Mammary epithelial cell (primary cell): ENCODE results near the gene CDC27.
"Not testable (repeated sequence)": the region's sequence is repeated elsewhere in the genome, so short reads cannot be mapped to it uniquely, and the experiment has no call there.

ENCODE experiments used
- EZH2 ChIP-seq: IDR thresholded peaks from 2 replicates; pipeline ENCODE4 v1.6.1; 2012; ENCODE audit warnings: low read length, inconsistent platforms, borderline replicate concordance
- TF ChIP-seq, protein P1 (sequence below), 2 donors: IDR thresholded peaks in 1 of 2; conservative IDR thresholded peaks in 1 of 2; 2 replicates each; pipeline ENCODE4 v1.5.1; 2011 to 2012; ENCODE audit warnings: inconsistent platforms in 2 of 2, low read length in 2 of 2, mild to moderate bottlenecking in 2 of 2, control low read depth in 1 of 2, low read depth in 1 of 2; ENCODE audit not compliant: insufficient read depth in 1 of 2; ENCODE audit errors: extremely low read depth in 1 of 2

DNA sequence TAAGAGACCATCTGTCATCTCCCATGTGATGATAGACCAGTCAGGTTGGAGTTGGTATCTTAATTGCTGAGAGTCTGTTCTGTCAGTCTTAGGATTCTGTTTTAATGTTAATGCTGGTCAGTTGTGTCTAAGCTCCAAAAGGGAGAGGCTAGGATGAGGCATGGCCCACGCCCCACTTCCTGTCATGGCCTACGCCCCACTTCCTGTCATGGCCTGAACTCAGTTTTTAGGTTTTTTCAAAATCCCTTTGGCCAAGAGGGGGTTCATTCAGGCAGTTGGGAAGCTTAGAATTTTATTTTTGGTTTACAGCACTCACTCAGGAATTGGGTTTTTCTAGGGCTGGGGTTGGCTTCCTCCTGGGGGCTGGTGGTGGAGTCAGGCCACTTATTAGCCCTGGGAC lies 117.9 kb downstream of the CDC27 start:
- TF ChIP-seq, protein P1, sequence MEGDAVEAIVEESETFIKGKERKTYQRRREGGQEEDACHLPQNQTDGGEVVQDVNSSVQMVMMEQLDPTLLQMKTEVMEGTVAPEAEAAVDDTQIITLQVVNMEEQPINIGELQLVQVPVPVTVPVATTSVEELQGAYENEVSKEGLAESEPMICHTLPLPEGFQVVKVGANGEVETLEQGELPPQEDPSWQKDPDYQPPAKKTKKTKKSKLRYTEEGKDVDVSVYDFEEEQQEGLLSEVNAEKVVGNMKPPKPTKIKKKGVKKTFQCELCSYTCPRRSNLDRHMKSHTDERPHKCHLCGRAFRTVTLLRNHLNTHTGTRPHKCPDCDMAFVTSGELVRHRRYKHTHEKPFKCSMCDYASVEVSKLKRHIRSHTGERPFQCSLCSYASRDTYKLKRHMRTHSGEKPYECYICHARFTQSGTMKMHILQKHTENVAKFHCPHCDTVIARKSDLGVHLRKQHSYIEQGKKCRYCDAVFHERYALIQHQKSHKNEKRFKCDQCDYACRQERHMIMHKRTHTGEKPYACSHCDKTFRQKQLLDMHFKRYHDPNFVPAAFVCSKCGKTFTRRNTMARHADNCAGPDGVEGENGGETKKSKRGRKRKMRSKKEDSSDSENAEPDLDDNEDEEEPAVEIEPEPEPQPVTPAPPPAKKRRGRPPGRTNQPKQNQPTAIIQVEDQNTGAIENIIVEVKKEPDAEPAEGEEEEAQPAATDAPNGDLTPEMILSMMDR (conservative IDR thresholded peaks at IDR 0.05 in 1 of 2, IDR thresholded peaks at IDR 0.05 in 1 of 2; ENCODE audit: extremely low read depth in 1 of 2, insufficient read depth in 1 of 2, low read depth in 1 of 2, low read length in 2 of 2) = not testable (repeated sequence)
- TF ChIP-seq EZH2 = not testable (repeated sequence)
